Neural progenitor cell (in vitro differentiated cells): ENCODE measurements around the gene COMP. TPM values are rescaled to one million over a fixed set of nuclear protein-coding genes. Genes with fewer than 3 reads are reported as not detected.
A peak's percentile ranks its signal among the peaks of the same experiment; 100 is the strongest.

Experiments used
- DNase-seq: peaks from one replicate; pipeline ENCODE4 v3.0.0-alpha.2; 2016; ENCODE audit warnings: low spot score
- H2AFZ ChIP-seq: fragments of 200-600 bp; sonication (generic); replicated peaks from 2 replicates; pipeline ENCODE4 v1.6.1; 2016; ENCODE audit warnings: antibody characterized with exemption
- H3F3A ChIP-seq: fragments of 200-600 bp; sonication (generic); 2 replicates; pipeline ENCODE4 v1.6.1; 2016; ENCODE audit warnings: antibody characterized with exemption, low read depth
- H3K27ac ChIP-seq: fragments of 200-600 bp; sonication (generic); 2 replicates; pipeline ENCODE4 v1.5.1; 2016; ENCODE audit warnings: mild to moderate bottlenecking
- H3K27me3 ChIP-seq: fragments of 200-600 bp; sonication (generic); 2 replicates; pipeline ENCODE4 v1.6.1; 2016; ENCODE audit warnings: mild to moderate bottlenecking, moderate library complexity
- H3K36me3 ChIP-seq: fragments of 200-600 bp; sonication (generic); 2 replicates; pipeline ENCODE4 v1.5.1; 2016
- H3K4me1 ChIP-seq: fragments of 200-600 bp; sonication (generic); 2 replicates; pipeline ENCODE4 v1.6.1; 2016; ENCODE audit warnings: mixed run types
- H3K4me2 ChIP-seq: fragments of 200-600 bp; sonication (generic); 2 replicates; pipeline ENCODE4 v1.6.1; 2016
- H3K4me3 ChIP-seq: fragments of 200-600 bp; sonication (generic); 2 replicates; pipeline ENCODE4 v1.5.1; 2016
- H3K79me2 ChIP-seq: fragments of 200-600 bp; sonication (generic); 2 replicates; pipeline ENCODE4 v1.6.1; 2016; ENCODE audit warnings: low read depth
- H3K9ac ChIP-seq: fragments of 200-600 bp; sonication (generic); 2 replicates; pipeline ENCODE4 v1.6.1; 2016
- H3K9me3 ChIP-seq: fragments of 200-600 bp; sonication (generic); 2 replicates; pipeline ENCODE4 v1.5.1; 2016; ENCODE audit warnings: low read depth
- H4K20me1 ChIP-seq: fragments of 200-600 bp; sonication (generic); 2 replicates; pipeline ENCODE4 v1.6.1; 2016; ENCODE audit warnings: low read depth
- H3K27ac Mint-ChIP-seq: 3 replicates; pipeline ENCODE4 v1.8.0; 2021; ENCODE audit warnings: mixed read lengths
- H3K27me3 Mint-ChIP-seq: 2 replicates; pipeline ENCODE4 v1.8.0; 2022; ENCODE audit warnings: low read depth, mild to moderate bottlenecking, inconsistent platforms, moderate library complexity, mixed read lengths; ENCODE audit not compliant: insufficient read depth
- H3K36me3 Mint-ChIP-seq: 3 replicates; pipeline ENCODE4 v1.8.0; 2021; ENCODE audit warnings: mixed read lengths
- H3K4me1 Mint-ChIP-seq: 3 replicates; pipeline ENCODE4 v1.8.0; 2021; ENCODE audit warnings: mixed read lengths
- H3K4me3 Mint-ChIP-seq: 3 replicates; pipeline ENCODE4 v1.8.0; 2021; ENCODE audit warnings: mild to moderate bottlenecking, moderate library complexity, mixed read lengths
- H3K9me3 Mint-ChIP-seq: 3 replicates; pipeline ENCODE4 v1.8.0; 2020; ENCODE audit warnings: mixed read lengths
- CTCF ChIP-seq: fragments of 200-600 bp; sonication (generic); IDR thresholded peaks from 2 replicates; pipeline ENCODE4 v1.5.1; 2017; ENCODE audit warnings: antibody characterized with exemption, mild to moderate bottlenecking
- EZH2 ChIP-seq: fragments of 200-600 bp; sonication (generic); IDR thresholded peaks from 2 replicates; pipeline ENCODE4 v1.6.1; 2017; ENCODE audit warnings: antibody characterized with exemption, mild to moderate bottlenecking, moderate library complexity
- EZH2phosphoT487 ChIP-seq: fragments of 200-600 bp; sonication (generic); IDR thresholded peaks from 2 replicates; pipeline ENCODE4 v1.6.1; 2017; ENCODE audit warnings: antibody characterized with exemption
- total RNA-seq: library from RNA; depleted of rRNA; stranded (reverse); fragments of >200 nt; gene quantifications from 2 replicates; pipeline ENCODE4 v1.2.3, GENCODE V29; 2015; ENCODE audit warnings: low replicate concordance

The COMP gene
- total RNA-seq, 1 donor from 2014 or later: not detected

GRCh38 chr19:18776288-18776594 is 14.9 kb downstream of the COMP start:
- no peak overlapping the region for H2AFZ ChIP-seq
- no peak overlapping the region for H3K4me2 ChIP-seq
- H3K4me1 ChIP-seq: peaks cover 16% of the 10 kb centered on the region
- no peaks in the 10 kb centered on the region for H3F3A ChIP-seq
- peaks cover 67% of the 10 kb centered on the region for H4K20me1 ChIP-seq
- peaks cover 100% of the 10 kb centered on the region for H3K27me3 ChIP-seq
- Mint-ChIP-seq H3K4me1 (peaks cover 4% of the 10 kb centered on the region), H3K9me3 (no peaks in the 10 kb centered on the region), H3K27ac (no peak overlapping the region), H3K4me3 (no peak overlapping the region), H3K36me3 (no peaks in the 10 kb centered on the region), H3K27me3 (peaks cover 19% of the 10 kb centered on the region)
- no peak overlapping the region for H3K27ac ChIP-seq
- no peaks in the 10 kb centered on the region for H3K79me2 ChIP-seq
- TF ChIP-seq EZH2phosphoT487: no peak
- TF ChIP-seq CTCF: peak; percentile 21
- no peak for TF ChIP-seq EZH2
- no peaks in the 10 kb centered on the region for H3K9me3 ChIP-seq
- no peaks in the 10 kb centered on the region for H3K36me3 ChIP-seq
- DNase-seq: no peak
- H3K4me3 ChIP-seq: no peak overlapping the region
- no peak overlapping the region for H3K9ac ChIP-seq

- no peaks in the 10 kb centered on the region for H3K79me2 ChIP-seq
- Mint-ChIP-seq H3K27me3 (peaks cover 19% of the 10 kb centered on the region), H3K36me3 (no peaks in the 10 kb centered on the region), H3K27ac (no peak overlapping the region), H3K4me3 (no peak overlapping the region), H3K4me1 (peaks cover 4% of the 10 kb centered on the region), H3K9me3 (no peaks in the 10 kb centered on the region)
- no peak overlapping the region for H3K27ac ChIP-seq
- no peak for DNase-seq
- no peak overlapping the region for H3K4me2 ChIP-seq
- no peak for TF ChIP-seq EZH2
- no peak for TF ChIP-seq EZH2phosphoT487
- H3K9ac ChIP-seq: no peak overlapping the region
- H4K20me1 ChIP-seq: peaks cover 67% of the 10 kb centered on the region
- no peak overlapping the region for H3K4me3 ChIP-seq
- no peaks in the 10 kb centered on the region for H3F3A ChIP-seq
- H3K4me1 ChIP-seq: peaks cover 16% of the 10 kb centered on the region
- peaks cover 100% of the 10 kb centered on the region for H3K27me3 ChIP-seq
- no peaks in the 10 kb centered on the region for H3K36me3 ChIP-seq
- no peaks in the 10 kb centered on the region for H3K9me3 ChIP-seq
- H2AFZ ChIP-seq: no peak overlapping the region
Observed at GRCh38 chr19:18775586-18776287, 15.4 kb downstream of the COMP start.

- H3K79me2 ChIP-seq: no peaks in the 10 kb centered on the region
- Mint-ChIP-seq H3K9me3 (no peaks in the 10 kb centered on the region), H3K27ac (no peak overlapping the region), H3K27me3 (peaks cover 17% of the 10 kb centered on the region), H3K36me3 (no peaks in the 10 kb centered on the region), H3K4me1 (peaks cover 4% of the 10 kb centered on the region), H3K4me3 (no peak overlapping the region)
- no peak for DNase-seq
- peaks cover 66% of the 10 kb centered on the region for H4K20me1 ChIP-seq
- H3K9ac ChIP-seq: no peak overlapping the region
- no peaks in the 10 kb centered on the region for H3F3A ChIP-seq
- TF ChIP-seq EZH2phosphoT487 (no peak), CTCF (no peak), EZH2 (no peak)
- peaks cover 92% of the 10 kb centered on the region for H3K27me3 ChIP-seq
- H3K9me3 ChIP-seq: no peaks in the 10 kb centered on the region
- no peak overlapping the region for H3K4me2 ChIP-seq
- peaks cover 16% of the 10 kb centered on the region for H3K4me1 ChIP-seq
- no peak overlapping the region for H2AFZ ChIP-seq
- no peaks in the 10 kb centered on the region for H3K36me3 ChIP-seq
- no peak overlapping the region for H3K27ac ChIP-seq
- no peak overlapping the region for H3K4me3 ChIP-seq
Observed at GRCh38 chr19:18774782-18775444, 16.2 kb downstream of the COMP start.

- peaks cover 5% of the 10 kb centered on the region for H3F3A ChIP-seq
- no peaks in the 10 kb centered on the region for H3K36me3 Mint-ChIP-seq
- H3K9ac ChIP-seq: no peak overlapping the region
- H2AFZ ChIP-seq: no peak overlapping the region
- H3K4me1 ChIP-seq: peaks cover 16% of the 10 kb centered on the region
- no peak for DNase-seq
- H3K27ac ChIP-seq: no peak overlapping the region
- H3K27me3 Mint-ChIP-seq: peaks cover 12% of the 10 kb centered on the region
- H3K27ac Mint-ChIP-seq: no peak overlapping the region
- no peaks in the 10 kb centered on the region for H3K9me3 ChIP-seq
- H3K9me3 Mint-ChIP-seq: no peaks in the 10 kb centered on the region
- H3K4me3 Mint-ChIP-seq: no peak overlapping the region
- H3K4me2 ChIP-seq: no peak overlapping the region
- H3K79me2 ChIP-seq: no peaks in the 10 kb centered on the region
- TF ChIP-seq CTCF (no peak), EZH2 (no peak), EZH2phosphoT487 (no peak)
- H3K4me3 ChIP-seq: no peak overlapping the region
- H4K20me1 ChIP-seq: peaks cover 66% of the 10 kb centered on the region
- H3K4me1 Mint-ChIP-seq: peaks cover 4% of the 10 kb centered on the region
- no peaks in the 10 kb centered on the region for H3K36me3 ChIP-seq
- peaks cover 84% of the 10 kb centered on the region for H3K27me3 ChIP-seq
Observed at GRCh38 chr19:18774107-18774506, 17.0 kb downstream of the COMP start.
